SK-N-SH (cell line): Measurements from ENCODE around the gene VWF. TPM values are rescaled to one million over a fixed set of nuclear protein-coding genes. Genes with fewer than 3 reads are reported as not detected.

Experiments
- CTCF ChIA-PET: fragments of 300-600, 350-600 bp; formaldehyde crosslinking; extraction: SDS; loops from one replicate; lab custom pipeline; 2021; lab: Yijun Ruan, JAX
- POLR2A ChIA-PET: fragments of 350-600 bp; sonication (Branson Sonifier 250); formaldehyde crosslinking; extraction: SDS; loops from one replicate; lab custom pipeline; 2020; ENCODE audit warnings: antibody characterized with exemption, inconsistent platforms; lab: Yijun Ruan, JAX
- DNase-seq: peaks from one replicate; pipeline ENCODE4 v3.0.0; 2012
- H2AFZ ChIP-seq: fragments of 200-600 bp; sonication (generic); 2 replicates; pipeline ENCODE4 v1.8.1; 2016; ENCODE audit warnings: antibody characterized with exemption, mild to moderate bottlenecking, low read depth
- H3F3A ChIP-seq: fragments of 200-600 bp; sonication (generic); replicated peaks from 2 replicates; pipeline ENCODE3; 2016; ENCODE audit warnings: antibody characterized with exemption, mild to moderate bottlenecking; ENCODE audit not compliant: insufficient read depth
- H3K27ac ChIP-seq, 2 experiments: fragments of 200-500 bp in 1 of 2; fragments of 200-600 bp in 1 of 2; sonication (Bioruptor generic) in 1 of 2; sonication (generic), shearing (Covaris generic) in 1 of 2; 2 replicates each; pipeline versions ENCODE4 v1.5.1 to v1.6.1; 2014 to 2016; ENCODE audit warnings: low read depth in 2 of 2, inconsistent platforms in 1 of 2, low read length in 1 of 2, mild to moderate bottlenecking in 1 of 2, mixed read lengths in 1 of 2
- H3K27me3 ChIP-seq: fragments of 200-600 bp; sonication (generic), shearing (Covaris generic); 2 replicates; pipeline ENCODE4 v1.6.1; 2016; ENCODE audit warnings: mixed run types; ENCODE audit not compliant: insufficient read depth
- H3K36me3 ChIP-seq, 2 experiments: fragments of 200-500 bp in 1 of 2; fragments of 200-600 bp in 1 of 2; sonication (Bioruptor generic) in 1 of 2; sonication (generic) in 1 of 2; replicated peaks in 1 of 2; 2 replicates each; pipeline versions ENCODE3 to v1.5.1; 2014 to 2016; ENCODE audit warnings: low read length in 1 of 2, mild to moderate bottlenecking in 1 of 2; ENCODE audit not compliant: insufficient read depth in 2 of 2, control insufficient read depth in 1 of 2
- H3K4me1 ChIP-seq, 2 experiments: fragments of 200-500 bp in 1 of 2; fragments of 200-600 bp in 1 of 2; sonication (Bioruptor generic) in 1 of 2; sonication (generic), shearing (Covaris generic) in 1 of 2; 2 replicates each; pipeline versions ENCODE4 v1.5.1 to v1.6.1; 2014 to 2016; ENCODE audit warnings: low read depth in 1 of 2, low read length in 1 of 2, mixed run types in 1 of 2; ENCODE audit not compliant: insufficient read depth in 2 of 2, control insufficient read depth in 1 of 2
- H3K4me2 ChIP-seq: fragments of 200-600 bp; sonication (generic), shearing (Covaris generic); 2 replicates; pipeline ENCODE4 v1.6.1; 2017; ENCODE audit warnings: mixed run types
- H3K4me3 ChIP-seq, 2 experiments: fragments of 200-500 bp in 1 of 2; fragments of 200-600 bp in 1 of 2; sonication (Bioruptor generic) in 1 of 2; sonication (generic), shearing (Covaris generic) in 1 of 2; 2 replicates each; pipeline versions ENCODE4 v1.5.1 to v1.8.1; 2014 to 2016; ENCODE audit warnings: low read depth in 2 of 2, inconsistent platforms in 1 of 2, low read length in 1 of 2, mild to moderate bottlenecking in 1 of 2, mixed read lengths in 1 of 2, moderate library complexity in 1 of 2
- H3K79me2 ChIP-seq: fragments of 200-600 bp; sonication (generic); 2 replicates; pipeline ENCODE4 v1.8.1; 2017; ENCODE audit warnings: mild to moderate bottlenecking; ENCODE audit not compliant: insufficient read depth
- H3K9ac ChIP-seq: fragments of 200-600 bp; sonication (generic); 2 replicates; pipeline ENCODE4 v1.6.1; 2017; ENCODE audit warnings: mixed run types
- H3K9me2 ChIP-seq: fragments of 200-600 bp; sonication (generic); 2 replicates; pipeline ENCODE4 v1.6.1; 2017; ENCODE audit warnings: mixed run types
- H3K9me3 ChIP-seq: fragments of 200-600 bp; sonication (generic); 2 replicates; pipeline ENCODE4 v1.6.1; 2017; ENCODE audit warnings: mixed run types, mild to moderate bottlenecking, moderate library complexity
- H4K20me1 ChIP-seq: fragments of 200-600 bp; sonication (generic); 2 replicates; pipeline ENCODE4 v1.6.1; 2017; ENCODE audit warnings: mild to moderate bottlenecking, mixed run types; ENCODE audit not compliant: insufficient read depth
- CHD2 ChIP-seq: fragments of 150-350 bp; IDR thresholded peaks from 2 replicates; pipeline ENCODE4 v1.6.1; 2018; ENCODE audit warnings: low read length; ENCODE audit not compliant: partially characterized antibody
- CTCF ChIP-seq: fragments of 200-600 bp; sonication (generic); IDR thresholded peaks from 2 replicates; pipeline ENCODE4 v1.6.1; 2017; ENCODE audit warnings: antibody characterized with exemption, mild to moderate bottlenecking, moderate library complexity
- EZH2phosphoT487 ChIP-seq: fragments of 200-600 bp; sonication (generic); IDR thresholded peaks from 2 replicates; pipeline ENCODE4 v1.6.1; 2017; ENCODE audit warnings: low read depth, mixed run types, mild to moderate bottlenecking, antibody characterized with exemption, moderate library complexity, borderline replicate concordance
- FOXM1 ChIP-seq: IDR thresholded peaks from 2 replicates; pipeline ENCODE4 v1.4.0; 2012; ENCODE audit warnings: low read depth, mild to moderate bottlenecking
- GABPA ChIP-seq: IDR thresholded peaks from 2 replicates; pipeline ENCODE4 v1.4.0; 2012; ENCODE audit warnings: low read depth, mild to moderate bottlenecking
- JUND ChIP-seq: IDR thresholded peaks from 2 replicates; pipeline ENCODE4 v1.4.0; 2012
- MAX ChIP-seq: IDR thresholded peaks from 2 replicates; pipeline ENCODE4 v1.4.0; 2012; ENCODE audit warnings: low read depth
- MEF2A ChIP-seq: IDR thresholded peaks from 2 replicates; pipeline ENCODE4 v1.4.0; 2012; ENCODE audit warnings: low read depth, borderline replicate concordance
- REST ChIP-seq: IDR thresholded peaks from 2 replicates; pipeline ENCODE4 v1.6.1; 2012; ENCODE audit warnings: mild to moderate bottlenecking, low read depth, low read length, moderate library complexity
- RXRA ChIP-seq: IDR thresholded peaks from 2 replicates; pipeline ENCODE4 v1.4.0; 2012; ENCODE audit warnings: low read depth, mild to moderate bottlenecking, borderline replicate concordance
- SMC3 ChIP-seq: IDR thresholded peaks from 2 replicates; pipeline ENCODE4 v1.6.1; 2012; ENCODE audit warnings: low read depth, low read length, improper control_type of control experiment
- TAF1 ChIP-seq: IDR thresholded peaks from 2 replicates; pipeline ENCODE4 v1.6.1; 2012; ENCODE audit warnings: low read depth, mild to moderate bottlenecking, low read length, moderate library complexity, borderline replicate concordance
- TEAD4 ChIP-seq: IDR thresholded peaks from 2 replicates; pipeline ENCODE4 v1.4.0; 2012; ENCODE audit warnings: mild to moderate bottlenecking, borderline replicate concordance; ENCODE audit not compliant: insufficient read depth
- USF1 ChIP-seq: IDR thresholded peaks from 2 replicates; pipeline ENCODE4 v1.4.0; 2012; ENCODE audit warnings: low read depth, borderline replicate concordance
- USF2 ChIP-seq: fragments of 150-350 bp; IDR thresholded peaks from 2 replicates; pipeline ENCODE4 v1.6.1; 2017; ENCODE audit warnings: antibody characterized with exemption, low read length, low read depth, borderline replicate concordance
- YY1 ChIP-seq: IDR thresholded peaks from 2 replicates; pipeline ENCODE4 v1.4.0; 2012; ENCODE audit warnings: low read depth, mild to moderate bottlenecking
- WGBS: methylation state at CpG from one replicate; pipeline ENCODE4 v1.1.6; 2017; ENCODE audit warnings: low lambda C conversion rate; 5-methylcytosine and 5-hydroxymethylcytosine counted together
- polyA plus RNA-seq, 3 experiments: library from polyadenylated mRNA; depleted of rRNA; stranded (reverse); fragments of >200 nt; gene quantifications; 2 replicates each; pipeline ENCODE4 v1.2.3, GENCODE V29; 2012

Gene VWF
- polyA plus RNA-seq, 1 of the 3 experiments (the other 2 are of a cell fraction): 0.12 TPM

- 36% methylated on average over 18 of the region's 19 CpGs for WGBS
- Histone ChIP-seq H3F3A (no peaks in the 10 kb centered on the region), H3K4me2 (no peak overlapping the region), H3K27ac (no peak overlapping the region), H3K36me3 (no peaks in the 10 kb centered on the region), H3K79me2 (no peaks in the 10 kb centered on the region), H3K4me3 (no peak overlapping the region), H3K9me2 (no peaks in the 10 kb centered on the region), H3K9me3 (no peaks in the 10 kb centered on the region), H2AFZ (no peak overlapping the region), H4K20me1 (no peaks in the 10 kb centered on the region), H3K27me3 (peaks cover 55% of the 10 kb centered on the region; the same call in 1 of the 2 replicates), H3K4me1 (peaks cover 0 to 11% of the 10 kb centered on the region in 2 experiments; a peak in 1 of 4 replicates), H3K9ac (no peak overlapping the region)
- POLR2A ChIA-PET: no interaction called here
- no peak for DNase-seq
- CTCF ChIA-PET: no interaction called here
- TF ChIP-seq MEF2A (no peak), USF1 (no peak), REST (no peak), CTCF (peak; percentile 45), TAF1 (no peak), EZH2phosphoT487 (no peak), JUND (no peak)
These were observed 211.8 kb downstream of the VWF start for GRCh38 chr12:5912437-5913334.

GRCh38 chr12:5912011-5912410, 212.5 kb downstream of the VWF start:
- Histone ChIP-seq H3K27ac (no peak overlapping the region), H3F3A (no peaks in the 10 kb centered on the region), H3K9me2 (no peaks in the 10 kb centered on the region), H3K27me3 (peaks cover 55% of the 10 kb centered on the region; the same call in 1 of the 2 replicates), H3K4me2 (no peak overlapping the region), H3K4me1 (peaks cover 0 to 11% of the 10 kb centered on the region in 2 experiments; a peak in 1 of 4 replicates), H3K9ac (no peak overlapping the region), H3K36me3 (no peaks in the 10 kb centered on the region), H3K79me2 (no peaks in the 10 kb centered on the region), H3K4me3 (no peak overlapping the region), H3K9me3 (no peaks in the 10 kb centered on the region), H2AFZ (no peak overlapping the region), H4K20me1 (no peaks in the 10 kb centered on the region)
- WGBS: 2% methylated on average over 3 of the region's 3 CpGs
- ChIA-PET POLR2A (no interaction called here), CTCF (no interaction called here)
- no peak for DNase-seq
- no peak for TF ChIP-seq SMC3
- no peak for TF ChIP-seq CHD2
- TF ChIP-seq USF2: no peak
- no peak for TF ChIP-seq TEAD4
- TF ChIP-seq USF1: no peak
- no peak for TF ChIP-seq RXRA
- no peak for TF ChIP-seq FOXM1
- TF ChIP-seq GABPA: no peak
- no peak for TF ChIP-seq MAX
- TF ChIP-seq YY1: no peak
